HL-60 (cell line): Measurements from ENCODE around the gene ZSCAN25.

Source experiments
- SPI1 ChIP-seq: IDR thresholded peaks from 2 replicates; pipeline ENCODE4 v1.6.1; 2012; ENCODE audit warnings: low read depth, mild to moderate bottlenecking, borderline replicate concordance
- TF ChIP-seq, protein P1 (sequence below): IDR thresholded peaks from one replicate; pipeline ENCODE4 v1.5.1; 2011; ENCODE audit warnings: low read length, control low read depth, inconsistent platforms; ENCODE audit not compliant: insufficient read depth

DNA sequence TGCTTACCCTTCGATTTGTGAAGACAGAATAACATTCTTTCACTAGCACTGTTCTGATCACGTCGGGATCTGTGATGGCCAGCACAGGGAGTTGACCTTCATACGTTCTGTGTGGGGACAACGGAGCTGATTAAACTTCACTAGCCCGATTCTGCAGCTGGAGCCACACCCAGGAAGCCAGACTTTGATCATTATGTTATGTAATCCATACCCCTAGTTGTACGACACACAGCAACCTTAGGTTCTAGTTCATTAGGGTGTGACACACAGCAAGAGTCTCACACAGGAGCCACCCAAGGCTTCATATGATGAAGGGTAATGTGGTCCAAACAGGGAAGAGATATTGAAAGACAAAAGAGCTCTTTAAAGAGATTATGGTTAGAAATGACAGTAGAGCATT is 55.8 kb downstream of the ZSCAN25 start:
- TF ChIP-seq, protein P1, sequence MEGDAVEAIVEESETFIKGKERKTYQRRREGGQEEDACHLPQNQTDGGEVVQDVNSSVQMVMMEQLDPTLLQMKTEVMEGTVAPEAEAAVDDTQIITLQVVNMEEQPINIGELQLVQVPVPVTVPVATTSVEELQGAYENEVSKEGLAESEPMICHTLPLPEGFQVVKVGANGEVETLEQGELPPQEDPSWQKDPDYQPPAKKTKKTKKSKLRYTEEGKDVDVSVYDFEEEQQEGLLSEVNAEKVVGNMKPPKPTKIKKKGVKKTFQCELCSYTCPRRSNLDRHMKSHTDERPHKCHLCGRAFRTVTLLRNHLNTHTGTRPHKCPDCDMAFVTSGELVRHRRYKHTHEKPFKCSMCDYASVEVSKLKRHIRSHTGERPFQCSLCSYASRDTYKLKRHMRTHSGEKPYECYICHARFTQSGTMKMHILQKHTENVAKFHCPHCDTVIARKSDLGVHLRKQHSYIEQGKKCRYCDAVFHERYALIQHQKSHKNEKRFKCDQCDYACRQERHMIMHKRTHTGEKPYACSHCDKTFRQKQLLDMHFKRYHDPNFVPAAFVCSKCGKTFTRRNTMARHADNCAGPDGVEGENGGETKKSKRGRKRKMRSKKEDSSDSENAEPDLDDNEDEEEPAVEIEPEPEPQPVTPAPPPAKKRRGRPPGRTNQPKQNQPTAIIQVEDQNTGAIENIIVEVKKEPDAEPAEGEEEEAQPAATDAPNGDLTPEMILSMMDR = no peak
- no peak for TF ChIP-seq SPI1
